ENCODE data around the gene UBTD2.
"Not testable (repeated sequence)": the region's sequence is repeated elsewhere in the genome, so short reads cannot be mapped to it uniquely, and the experiment has no call there.

UBTD2 gene

DNA sequence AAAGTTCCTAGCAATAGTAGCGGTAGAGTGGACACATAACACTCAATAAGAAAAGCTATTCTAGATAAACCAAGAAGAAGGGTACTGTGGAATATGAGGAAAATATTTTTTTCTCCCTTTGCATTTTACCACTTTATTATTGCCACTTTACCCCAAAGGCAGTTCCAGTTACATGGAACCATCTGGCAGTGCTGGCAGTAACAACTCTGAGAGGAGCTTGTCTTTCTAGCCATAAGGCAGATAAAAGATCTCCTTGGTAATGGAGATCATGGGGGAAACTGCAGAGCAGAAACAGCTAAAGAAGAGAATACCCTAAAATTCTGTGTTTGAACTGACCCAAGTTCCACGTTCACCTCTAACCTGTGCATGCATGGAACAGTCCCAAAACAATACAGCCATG lies 38.5 kb downstream of the UBTD2 start:
- no peak for DNase-seq

DNA sequence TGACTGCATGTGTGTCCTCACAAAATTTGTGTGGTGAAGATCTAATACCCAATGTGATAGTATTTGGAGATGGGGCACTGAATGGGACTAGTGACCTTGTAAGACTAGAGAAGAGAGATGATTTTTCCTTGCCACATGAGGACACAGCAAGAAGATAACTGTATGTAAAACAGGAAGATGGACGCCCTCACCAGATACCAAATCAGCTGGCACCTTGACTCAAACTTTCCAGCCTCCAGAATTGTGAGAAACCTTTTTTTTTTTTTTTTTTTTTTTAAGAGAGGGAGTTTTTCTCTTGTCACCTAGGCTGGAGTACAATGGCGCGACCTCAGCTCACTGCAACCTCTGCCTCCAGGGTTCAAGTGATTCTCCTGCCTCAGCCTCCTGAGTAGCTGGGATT lies 40.3 kb downstream of the UBTD2 start:
- DNase-seq: no peak

DNA sequence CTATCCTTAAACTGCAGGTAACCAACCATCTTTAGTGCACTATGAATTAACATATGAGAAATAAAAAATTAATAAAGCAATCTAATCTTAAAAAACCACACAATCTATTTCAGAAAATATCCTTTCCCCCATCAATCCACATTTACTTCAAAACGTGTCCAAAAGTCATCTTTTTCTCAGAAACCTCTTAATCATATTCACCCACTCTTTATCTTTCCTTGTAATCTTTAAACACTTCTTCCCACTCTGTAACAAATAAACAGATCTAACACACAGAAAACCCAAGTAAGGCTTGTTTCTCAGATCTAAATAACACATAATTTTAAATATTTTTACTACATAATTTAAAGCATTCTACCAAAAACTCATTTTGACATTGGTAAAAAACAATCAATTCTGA lies 45.2 kb downstream of the UBTD2 start:
- no peak for DNase-seq

DNA sequence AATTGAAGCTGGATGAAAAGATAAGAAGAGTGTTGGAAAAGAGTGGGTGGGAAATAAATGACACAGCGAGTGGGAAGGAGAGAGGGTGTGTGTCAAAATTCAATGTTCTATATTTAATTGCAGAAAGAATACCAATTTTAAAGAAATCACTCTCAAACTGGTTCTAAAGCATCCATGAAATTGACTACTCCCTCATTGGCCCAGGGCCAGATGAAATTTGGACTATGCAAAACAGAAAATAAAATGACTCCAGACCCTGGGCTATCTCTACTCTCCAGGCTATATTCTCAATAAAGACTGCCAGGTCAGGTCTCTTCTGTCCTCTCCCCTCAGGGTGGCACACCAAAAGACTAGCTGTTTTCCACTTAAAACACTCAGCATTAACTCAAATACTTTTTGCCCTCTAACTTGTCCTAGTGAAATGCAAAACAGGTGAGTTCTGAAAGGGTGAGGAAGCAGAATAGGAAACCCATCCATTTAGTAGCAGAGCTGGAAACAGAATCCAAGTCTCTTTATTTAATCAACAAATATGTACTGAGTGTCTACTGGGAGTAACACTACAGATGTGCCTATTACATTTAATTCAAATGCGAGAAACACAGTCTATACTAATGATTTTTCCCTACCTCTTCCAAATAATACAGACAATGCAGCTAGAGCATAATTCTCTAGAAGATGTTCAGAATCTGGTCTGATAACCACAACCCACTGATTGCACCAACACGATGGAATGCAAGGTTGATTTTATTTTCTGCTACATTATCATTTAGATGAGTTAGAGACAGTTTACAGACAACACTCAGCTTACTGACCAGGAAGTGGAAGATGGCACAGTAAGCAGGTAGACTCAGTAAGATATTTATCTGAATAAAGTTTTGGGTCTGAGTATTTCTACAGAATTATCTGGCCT lies 47.5 kb downstream of the UBTD2 start:
- no peak for DNase-seq

DNA sequence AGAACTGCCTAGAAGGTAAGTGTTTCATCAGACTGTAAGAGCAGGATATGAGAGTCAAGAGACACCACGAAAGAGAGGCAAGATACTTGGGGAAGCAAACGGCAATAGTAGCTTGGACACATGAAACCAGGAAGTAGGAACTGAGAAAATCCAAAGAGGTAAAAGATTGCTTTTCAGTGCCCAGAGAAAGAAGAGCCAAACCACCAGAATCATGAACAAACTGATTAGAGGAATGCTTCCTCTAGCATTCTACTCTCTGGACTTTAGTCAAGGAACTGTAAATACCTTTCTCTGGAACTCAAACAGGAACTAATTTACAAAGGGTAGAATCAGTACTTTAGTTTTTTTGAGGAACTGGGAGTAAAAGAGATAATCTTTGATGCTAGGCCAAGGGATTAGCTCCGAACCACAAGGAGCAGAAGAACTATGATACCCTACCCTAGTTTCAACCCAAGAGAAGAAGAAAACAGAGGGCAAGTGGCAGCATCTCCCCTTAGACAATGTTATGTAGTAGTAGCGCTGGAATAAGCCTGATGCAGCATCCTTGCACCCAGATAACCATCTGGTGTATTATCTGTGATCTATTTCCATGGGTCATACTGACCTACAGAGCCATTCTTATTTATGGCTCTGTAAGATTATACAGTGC lies 48.3 kb downstream of the UBTD2 start:
- DNase-seq: peak; percentile 4

DNA sequence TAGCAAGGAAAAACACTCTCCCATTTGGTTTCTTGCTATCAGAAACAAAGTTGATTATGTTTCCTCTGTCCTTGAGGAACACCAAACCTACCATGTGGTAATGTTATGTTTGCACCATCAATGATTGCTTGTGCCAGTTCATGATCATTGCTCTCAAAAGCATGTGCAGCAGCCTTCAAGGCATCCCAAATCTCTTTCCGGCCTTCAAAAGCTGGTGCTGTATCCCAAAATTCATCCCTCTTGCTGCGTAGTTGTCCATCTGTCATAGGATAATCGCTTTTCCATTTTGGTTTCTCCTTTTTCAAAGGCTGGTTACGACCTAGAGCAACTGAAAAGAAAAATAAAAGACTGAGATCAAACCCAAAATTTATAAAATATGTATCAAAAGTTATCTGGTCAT lies 49.5 kb downstream of the UBTD2 start:
- no peak for DNase-seq

DNA sequence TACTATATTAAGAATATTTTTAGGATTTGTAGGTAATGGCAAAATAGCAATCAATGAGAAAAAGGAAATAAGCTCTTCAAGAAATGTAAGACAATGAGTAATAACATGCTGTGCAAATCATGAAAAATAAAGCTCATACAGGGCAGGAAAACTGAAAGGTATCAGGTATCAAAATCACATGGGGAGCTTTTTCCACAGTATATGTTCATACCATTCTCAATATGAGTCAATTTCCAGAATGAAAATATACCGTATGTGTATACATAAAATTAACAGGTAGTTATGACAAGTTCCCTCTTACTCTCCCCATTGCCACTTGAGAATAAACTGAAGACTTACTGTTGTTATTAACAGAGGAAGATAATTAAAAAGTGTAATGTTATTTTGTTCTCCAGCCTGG lies 53.7 kb downstream of the UBTD2 start:
- no peak for DNase-seq

DNA sequence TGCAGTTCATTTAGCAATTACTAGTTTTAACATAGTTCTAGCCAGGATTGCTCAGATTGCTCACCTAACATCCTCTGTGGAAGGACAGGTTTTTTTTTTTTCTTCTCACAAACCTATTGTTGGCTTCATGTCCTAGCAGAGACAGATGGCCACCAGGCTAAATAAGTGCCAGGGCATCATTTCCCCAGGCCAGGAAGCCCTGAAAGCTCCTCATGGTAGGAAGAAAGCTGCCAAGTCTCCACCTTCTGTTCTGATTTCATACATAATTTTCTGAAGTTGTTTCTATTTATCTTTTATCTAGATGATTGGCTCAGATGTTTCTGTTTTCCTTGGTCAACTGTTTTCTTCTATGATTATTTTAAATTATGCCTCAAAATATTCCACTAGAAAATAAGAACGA lies 58.6 kb downstream of the UBTD2 start:
- DNase-seq: no peak

DNA sequence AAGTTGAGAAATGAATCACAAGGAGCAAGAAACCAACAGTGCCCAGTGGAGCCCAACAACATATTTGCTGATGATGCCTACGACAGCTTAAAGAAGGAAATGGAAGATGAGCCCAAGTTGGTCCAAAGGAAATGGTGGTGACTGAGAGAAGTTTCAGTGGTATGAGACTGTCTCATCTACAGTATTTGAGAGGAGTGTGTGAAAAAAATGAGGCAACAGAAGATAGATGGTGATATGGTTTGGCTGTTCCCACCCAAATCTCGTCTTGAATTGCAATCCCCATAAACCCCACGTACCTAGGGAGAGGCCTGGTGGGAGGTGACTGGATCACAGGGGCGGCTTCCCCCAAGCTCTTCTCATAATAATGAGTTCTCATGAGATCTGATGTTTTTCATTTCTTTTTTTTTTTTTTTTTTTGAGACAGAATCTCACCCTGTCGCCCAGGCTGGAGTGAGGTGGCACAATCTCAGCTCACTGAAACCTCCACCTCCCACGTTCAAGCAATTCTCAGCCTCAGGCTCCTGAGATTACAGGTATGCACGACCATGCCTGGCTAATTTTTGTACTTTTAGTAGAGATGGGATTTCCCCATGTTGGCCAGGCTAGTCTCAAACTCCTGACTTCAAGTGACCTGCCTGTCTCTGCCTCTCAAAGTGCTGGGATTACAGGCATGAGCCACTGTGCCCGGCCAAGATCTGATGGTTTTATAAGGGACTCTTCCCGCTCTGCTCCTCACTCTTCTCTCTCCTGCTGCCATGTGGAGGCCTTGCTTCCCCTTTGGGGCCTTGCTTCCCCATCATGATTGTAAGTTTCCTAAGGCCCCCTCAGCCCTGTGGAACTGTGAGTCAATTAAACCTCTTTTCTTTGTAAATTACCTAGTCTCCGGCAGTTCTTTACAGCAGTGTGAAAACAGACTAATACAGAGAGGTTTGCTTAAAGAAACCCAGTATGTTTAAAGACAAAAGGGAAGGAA lies 59.4 kb downstream of the UBTD2 start:
- no peak for DNase-seq

DNA sequence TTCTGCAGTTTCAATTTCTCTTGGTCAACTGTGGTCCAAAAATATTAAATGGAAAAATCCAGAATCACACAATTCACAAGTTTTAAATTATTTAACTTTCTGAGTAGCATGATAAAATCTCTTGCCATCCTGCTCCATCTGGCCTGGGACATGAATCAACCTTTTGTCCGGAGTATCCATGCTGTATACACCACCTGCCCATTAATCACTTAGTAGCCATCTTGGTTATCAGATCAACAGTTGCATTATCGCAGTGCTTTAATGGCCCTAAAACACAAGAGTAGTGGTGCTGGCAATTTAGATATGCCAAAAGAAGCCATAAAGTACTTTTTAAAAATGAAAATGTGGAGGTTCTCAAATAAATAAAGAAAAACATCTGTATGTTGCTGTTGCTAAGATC lies 64.3 kb downstream of the UBTD2 start:
- DNase-seq: no peak

DNA sequence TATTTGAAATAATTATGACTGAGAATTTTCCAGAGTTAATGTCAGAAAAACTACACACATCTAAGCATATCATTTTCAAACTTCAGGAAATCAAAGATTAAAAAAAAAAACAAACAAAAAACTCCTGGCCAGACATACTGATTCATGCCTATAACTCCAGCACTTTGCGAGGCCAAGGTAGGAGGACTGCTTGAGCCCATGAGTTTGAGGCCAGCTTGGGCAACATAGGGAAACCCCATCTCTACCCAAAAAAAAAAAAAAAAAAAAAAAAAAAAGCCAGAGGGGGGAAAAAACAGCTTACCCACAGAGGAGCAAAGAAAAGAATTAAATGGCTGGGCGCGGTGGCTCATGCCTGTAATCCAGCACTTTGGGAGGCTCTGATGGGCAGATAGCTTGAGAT lies 67.2 kb downstream of the UBTD2 start:
- DNase-seq: no peak

DNA sequence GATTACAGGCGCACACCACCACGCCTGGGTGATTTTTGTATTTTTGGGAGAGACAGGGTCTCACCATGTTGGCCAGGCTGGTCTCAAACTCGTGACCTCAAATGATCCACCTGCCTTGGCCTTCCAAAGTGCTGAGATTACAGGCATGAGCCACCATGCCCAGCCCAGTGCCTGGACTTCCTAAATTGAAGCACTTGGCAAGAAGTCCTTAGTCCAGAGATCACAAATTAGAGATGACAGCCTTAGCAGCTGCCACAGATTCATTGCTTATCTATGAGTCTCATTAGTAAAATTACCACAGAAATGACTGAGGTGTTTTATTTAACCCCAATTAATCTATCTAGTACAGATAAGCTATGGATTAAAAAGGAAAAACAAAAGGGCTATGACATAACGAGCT lies 70.4 kb downstream of the UBTD2 start:
- no peak for DNase-seq

DNA sequence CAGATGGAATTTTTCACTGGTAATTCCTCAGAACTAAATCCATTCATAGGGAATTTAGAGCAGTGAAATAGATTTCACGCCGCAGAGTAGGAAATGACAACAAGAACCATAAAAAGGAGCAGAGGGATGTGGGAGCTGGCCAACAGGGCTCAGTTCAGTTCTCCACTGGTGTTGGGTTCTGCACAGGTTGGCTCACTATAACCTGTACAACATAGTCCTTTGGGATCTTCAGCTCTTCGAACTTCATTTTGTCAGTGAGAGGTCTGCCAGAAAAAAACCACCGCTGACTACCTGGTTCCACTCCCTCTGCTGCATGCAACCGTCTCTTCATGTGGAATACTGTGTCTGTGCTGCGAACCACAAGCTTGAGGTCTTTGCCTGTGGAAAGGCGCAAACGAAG lies 71.9 kb downstream of the UBTD2 start:
- no peak for DNase-seq

DNA sequence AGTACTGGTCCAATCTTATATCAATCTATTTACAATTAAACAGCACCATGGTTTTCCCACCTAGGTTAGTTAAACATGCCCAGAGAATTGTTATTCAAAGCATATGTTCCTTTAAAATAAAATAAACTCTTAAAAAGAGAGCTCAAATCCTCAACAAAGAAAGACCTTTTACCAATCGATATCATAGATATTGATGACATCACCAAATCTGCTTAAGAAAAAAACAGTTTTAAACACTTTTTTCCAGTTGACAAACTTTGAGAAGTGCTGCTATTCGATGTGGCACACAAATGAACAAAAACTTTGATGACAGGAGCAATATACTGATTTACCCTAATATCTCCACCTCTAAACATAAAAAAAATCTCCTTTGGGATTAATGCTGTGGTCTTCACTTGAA lies 73.8 kb downstream of the UBTD2 start:
- DNase-seq: no peak

DNA sequence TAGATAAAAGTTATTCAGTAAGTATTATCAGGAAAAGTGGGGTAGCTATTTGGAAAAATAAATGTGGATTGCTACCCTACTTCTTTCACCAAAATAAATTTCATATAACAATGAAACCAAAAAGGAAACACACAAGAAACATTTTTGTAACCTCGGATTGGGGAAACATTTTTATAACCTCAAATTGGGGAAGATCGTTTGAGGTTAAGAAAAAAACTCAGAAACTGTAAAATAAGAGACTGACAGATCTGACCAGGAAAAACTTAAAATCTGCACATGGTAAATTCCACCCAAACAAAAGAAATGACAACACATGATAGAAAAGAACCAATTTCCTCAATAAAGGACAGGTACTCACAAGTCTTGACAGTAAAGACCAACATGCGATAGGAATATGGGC lies 76.1 kb downstream of the UBTD2 start:
- DNase-seq: no peak

DNA sequence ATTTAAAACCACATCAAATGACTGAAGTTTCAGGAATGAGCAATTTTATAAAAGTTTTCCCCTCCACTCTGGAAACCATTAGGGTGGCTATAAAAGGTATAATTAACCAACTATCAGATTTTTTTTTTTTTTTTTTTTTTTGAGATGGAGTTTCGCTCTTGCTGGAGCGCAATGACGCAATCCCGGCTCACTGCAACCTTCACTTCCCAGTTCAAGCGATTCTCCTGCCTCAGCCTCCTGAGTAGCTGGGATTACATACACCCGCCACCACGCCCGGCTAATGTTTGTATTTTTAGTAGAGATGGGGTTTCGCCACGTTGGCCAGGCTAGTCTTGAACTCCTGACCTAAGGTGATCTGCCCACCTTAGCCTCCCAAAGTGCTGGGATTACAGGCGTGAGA lies 77.6 kb downstream of the UBTD2 start:
- not testable (repeated sequence) for DNase-seq

DNA sequence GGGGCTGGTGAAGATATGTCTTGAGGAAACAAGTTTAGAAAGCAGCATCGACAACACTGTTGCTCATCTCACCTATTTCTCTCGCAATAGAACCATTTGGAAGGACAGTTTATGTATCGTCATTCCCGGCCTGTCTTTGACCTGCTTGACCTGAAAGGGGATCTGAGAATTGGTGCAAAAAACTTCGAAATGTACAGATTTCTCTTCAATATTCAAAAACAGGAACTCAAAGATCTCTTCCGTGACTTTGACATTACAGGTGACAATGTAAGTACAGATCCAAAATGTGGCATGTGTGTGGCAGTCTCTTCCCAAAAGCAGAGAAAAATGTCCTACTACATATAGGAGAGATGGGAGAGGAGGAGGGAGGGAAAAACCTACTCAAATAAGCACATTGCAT lies 83.1 kb downstream of the UBTD2 start:
- no peak for DNase-seq

DNA sequence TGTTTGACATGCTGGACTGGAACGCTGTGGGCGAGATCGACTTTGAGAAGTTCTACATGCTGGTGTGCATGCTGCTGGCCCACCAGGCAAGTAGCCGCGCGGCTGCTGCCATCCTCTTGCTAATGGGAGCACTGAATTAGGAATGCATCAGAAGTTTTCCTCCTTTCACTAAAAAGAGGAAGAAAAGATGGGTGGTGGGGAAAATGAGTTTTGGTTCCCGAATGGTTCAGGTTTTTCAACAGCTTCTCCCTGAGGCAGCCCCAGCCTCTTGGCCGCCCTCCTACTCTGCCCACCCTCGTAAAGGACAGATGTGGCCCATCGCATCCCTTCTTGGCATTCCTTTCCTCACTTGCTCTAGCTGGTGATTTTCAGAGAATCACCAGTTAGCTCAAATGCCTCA lies 84.1 kb downstream of the UBTD2 start:
- DNase-seq: no peak

DNA sequence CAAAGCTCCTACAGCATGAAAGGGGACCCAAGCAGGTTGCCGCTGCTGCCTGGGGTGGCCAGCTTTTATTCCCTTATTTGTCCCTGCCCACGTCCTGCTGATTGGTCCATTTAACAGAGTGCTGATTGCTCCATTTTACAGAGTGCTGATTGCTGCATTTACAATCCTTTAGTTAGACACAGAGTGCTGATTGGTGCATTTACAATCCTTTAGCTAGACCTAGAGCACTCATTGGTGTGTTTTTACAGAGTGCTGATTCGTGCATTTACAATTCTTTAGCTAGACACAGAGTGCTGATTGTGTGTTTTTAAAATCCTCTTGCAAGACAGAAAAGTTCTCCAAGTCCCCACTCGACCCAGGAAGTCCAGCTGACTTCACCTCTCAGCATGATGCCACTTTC lies 85.8 kb downstream of the UBTD2 start:
- not testable (repeated sequence) for DNase-seq

DNA sequence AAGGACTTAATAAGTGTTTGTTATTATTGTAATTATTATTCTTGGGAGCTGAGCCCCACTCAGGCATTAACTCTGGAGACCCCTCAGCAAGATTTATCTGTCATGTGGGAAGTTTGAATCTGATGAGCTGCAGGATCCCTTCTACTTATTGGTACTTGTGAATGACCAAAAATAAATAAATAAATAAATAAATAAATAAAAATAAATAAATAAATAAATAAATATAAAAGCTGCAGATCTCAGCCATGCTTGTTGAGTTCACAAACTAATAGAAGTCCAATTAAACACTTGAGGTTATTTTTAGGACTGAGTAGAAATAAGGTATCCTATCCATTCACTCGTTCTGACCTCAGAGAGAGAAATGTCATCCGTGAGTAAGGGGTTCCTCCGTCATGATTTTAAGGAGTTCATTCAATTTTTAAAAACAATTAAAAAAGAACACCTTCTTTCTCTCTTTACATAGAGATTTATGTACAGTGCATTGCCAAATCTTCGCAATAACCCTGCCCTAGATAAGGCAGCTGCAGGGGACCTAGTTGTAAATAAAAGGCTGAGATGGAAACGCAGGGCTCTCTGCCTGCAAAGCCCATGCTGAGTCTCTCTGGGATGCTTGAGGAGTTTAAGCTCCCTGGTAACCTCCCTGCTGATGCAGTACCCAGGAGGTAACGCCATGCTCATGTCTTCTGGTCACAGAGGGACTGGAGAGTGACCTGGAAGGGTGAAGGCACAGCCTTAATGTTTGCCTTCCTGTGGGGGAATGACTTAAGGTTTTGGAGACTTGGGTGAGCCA lies 88.4 kb downstream of the UBTD2 start:
- DNase-seq: no peak

DNA sequence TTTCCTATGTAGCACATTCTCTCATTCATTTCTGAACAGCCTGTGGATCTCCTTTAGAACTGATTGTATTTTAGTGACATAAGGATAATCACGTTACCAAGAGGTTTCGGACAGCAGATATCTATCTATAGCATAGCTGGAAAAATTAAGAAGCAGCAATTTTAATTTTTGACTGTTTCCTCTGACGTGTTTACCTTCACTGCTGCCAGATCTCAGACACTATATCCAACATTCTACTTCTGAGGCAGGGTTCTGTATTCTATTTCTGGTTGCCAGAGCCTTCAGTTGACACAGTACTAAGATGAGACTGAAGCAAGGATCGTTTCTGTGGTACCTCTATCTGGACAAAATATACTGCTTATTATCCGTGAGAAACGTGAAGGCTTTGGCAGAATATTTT lies 89.7 kb downstream of the UBTD2 start, which contains the start of gene EFCAB9:
EFCAB9 (plus strand) TSS at position 301 of the 400 bp plus-strand sequence; CDS start at position 302, 1 bp downstream.
- no peak for DNase-seq

DNA sequence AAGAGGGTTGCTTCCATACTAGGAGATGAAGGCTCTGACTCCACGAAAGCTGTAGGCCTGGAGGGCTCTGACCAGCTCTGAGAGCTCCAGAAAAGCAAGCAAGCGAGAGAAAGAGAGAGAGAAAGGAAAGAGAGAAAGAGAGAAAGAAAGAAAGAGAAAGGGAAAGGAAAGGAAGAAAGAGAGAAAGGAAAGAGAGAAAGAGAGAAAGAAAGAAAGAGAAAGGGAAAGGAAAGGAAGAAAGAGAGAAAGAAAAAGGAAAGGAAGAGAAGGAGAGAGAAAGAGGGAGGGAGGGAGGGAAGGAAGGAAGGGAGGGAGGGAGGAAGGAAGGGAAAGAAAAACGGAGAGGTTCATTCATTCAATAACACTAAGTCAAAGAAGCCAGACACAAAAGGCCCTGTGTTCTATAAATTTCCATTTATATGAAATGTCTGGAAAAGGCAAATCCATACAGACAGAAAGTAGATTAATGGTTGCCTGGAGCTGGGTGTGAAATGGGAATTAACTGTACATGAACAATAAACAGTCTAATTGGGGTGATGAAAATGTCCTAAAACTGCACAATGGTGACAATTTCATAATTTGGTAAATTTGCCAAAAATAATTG lies 93.8 kb downstream of the UBTD2 start:
- DNase-seq: no peak

All from hematopoietic multipotent progenitor cell treated with erythropoietin and hydrocortisone succinate and interleukin-3 and kit ligand, for 6 days (in vitro differentiated cells).